ENCODE measurements around the gene KCMF1. TPM values are rescaled to one million over a fixed set of nuclear protein-coding genes. Genes with fewer than 3 reads are reported as not detected.

The KCMF1 gene
- polyA plus RNA-seq, 1 donor (not counting 4 experiments of a cell fraction or from before 2014, with no cell fraction given) = 111 TPM

- no peak for TF ChIP-seq EZH2 (IDR thresholded peaks at IDR 0.05; ENCODE audit: low read length)
- TF ChIP-seq, protein P1, sequence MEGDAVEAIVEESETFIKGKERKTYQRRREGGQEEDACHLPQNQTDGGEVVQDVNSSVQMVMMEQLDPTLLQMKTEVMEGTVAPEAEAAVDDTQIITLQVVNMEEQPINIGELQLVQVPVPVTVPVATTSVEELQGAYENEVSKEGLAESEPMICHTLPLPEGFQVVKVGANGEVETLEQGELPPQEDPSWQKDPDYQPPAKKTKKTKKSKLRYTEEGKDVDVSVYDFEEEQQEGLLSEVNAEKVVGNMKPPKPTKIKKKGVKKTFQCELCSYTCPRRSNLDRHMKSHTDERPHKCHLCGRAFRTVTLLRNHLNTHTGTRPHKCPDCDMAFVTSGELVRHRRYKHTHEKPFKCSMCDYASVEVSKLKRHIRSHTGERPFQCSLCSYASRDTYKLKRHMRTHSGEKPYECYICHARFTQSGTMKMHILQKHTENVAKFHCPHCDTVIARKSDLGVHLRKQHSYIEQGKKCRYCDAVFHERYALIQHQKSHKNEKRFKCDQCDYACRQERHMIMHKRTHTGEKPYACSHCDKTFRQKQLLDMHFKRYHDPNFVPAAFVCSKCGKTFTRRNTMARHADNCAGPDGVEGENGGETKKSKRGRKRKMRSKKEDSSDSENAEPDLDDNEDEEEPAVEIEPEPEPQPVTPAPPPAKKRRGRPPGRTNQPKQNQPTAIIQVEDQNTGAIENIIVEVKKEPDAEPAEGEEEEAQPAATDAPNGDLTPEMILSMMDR (optimal IDR thresholded peaks at IDR 0.05 in 1 of 3, IDR thresholded peaks at IDR 0.05 in 1 of 3, conservative IDR thresholded peaks at IDR 0.05 in 1 of 3; ENCODE audit: extremely low read depth in 1 of 3, insufficient read depth in 2 of 3, low read length in 3 of 3) = no peak
- Histone ChIP-seq H3K4me2 (ENCODE audit: control insufficient read depth, extremely low read depth, insufficient read depth, low read depth, low read length) (no peak overlapping the region), H3K4me3 (ENCODE audit: control insufficient read depth in 2 of 3, extremely low read depth in 1 of 3, insufficient read depth in 2 of 3, low read depth in 1 of 3, low read length in 3 of 3) (no peak overlapping the region), H4K20me1 (ENCODE audit: control insufficient read depth, extremely low read depth, insufficient read depth, low read length) (no peaks in the 10 kb centered on the region), H3K9ac (ENCODE audit: control insufficient read depth, extremely low read depth, insufficient read depth, low read length) (no peak overlapping the region), H2AFZ (ENCODE audit: control insufficient read depth, low read length) (no peak overlapping the region), H3K27ac (ENCODE audit: control insufficient read depth, insufficient read depth, low read length) (peak overlapping the region; percentile 2), H3K36me3 (ENCODE audit: control insufficient read depth in 2 of 2, extremely low read depth in 1 of 2, insufficient read depth in 2 of 2, low read length in 2 of 2) (peaks cover 11 to 17% of the 10 kb centered on the region in 2 experiments), H3K9me3 (ENCODE audit: control insufficient read depth, low read depth, low read length) (no peaks in the 10 kb centered on the region), H3K9me1 (ENCODE audit: control insufficient read depth, extremely low read depth, insufficient read depth, low read length) (no peaks in the 10 kb centered on the region), H3K27me3 (ENCODE audit: control insufficient read depth, extremely low read depth, insufficient read depth, low read length) (no peaks in the 10 kb centered on the region), H3K4me1 (ENCODE audit: control insufficient read depth, extremely low read depth, insufficient read depth, low read length) (peaks cover 14% of the 10 kb centered on the region), H3K79me2 (ENCODE audit: control insufficient read depth, insufficient read depth, low read length) (no peaks in the 10 kb centered on the region)
- FAIRE-seq (peak; percentile 46), DNase-seq (ENCODE audit: low read depth, low spot score) (peak; percentile 2)
- dilution Hi-C loops (cut with MboI; ENCODE audit: extremely low pct_ligation_motif_present, low sequenced_read_pairs) = no loop called here
Observed at GRCh38 chr2:85053802-85054201, 82.8 kb downstream of the KCMF1 start.

DNA sequence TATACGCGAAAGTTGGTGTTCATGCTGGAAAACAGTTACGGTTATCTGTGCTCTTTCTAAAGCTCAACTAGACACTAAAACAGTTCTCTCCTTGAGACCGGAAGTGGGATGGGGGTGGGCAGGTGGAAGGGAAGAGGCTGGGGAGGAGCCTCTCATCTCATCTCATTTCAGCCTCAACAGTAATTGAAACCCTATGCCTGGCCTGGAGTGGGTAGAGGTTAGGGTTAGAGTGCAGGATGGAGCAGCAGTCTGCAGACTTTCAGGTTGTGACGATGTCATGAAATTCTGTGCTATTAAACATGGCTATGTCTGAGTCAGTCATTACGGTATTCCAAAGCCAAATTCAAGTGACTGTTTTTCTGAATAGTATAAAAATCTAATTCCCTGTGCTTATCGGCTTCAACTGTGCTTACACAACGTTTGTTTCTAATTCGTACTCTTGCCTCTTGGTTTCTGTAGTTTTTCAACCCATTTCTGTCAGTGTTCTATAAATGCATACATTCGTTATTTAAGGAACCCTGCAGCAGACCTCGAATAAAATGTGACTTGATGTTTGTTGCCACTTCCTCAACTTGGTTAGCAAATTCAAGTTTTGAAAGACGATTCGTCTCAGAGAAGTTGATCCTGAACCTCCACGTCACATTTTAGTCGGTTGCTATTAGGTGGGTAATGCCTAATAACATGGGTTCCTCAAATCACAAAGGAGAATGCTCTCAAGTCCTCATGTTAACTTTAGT lies 86.4 kb downstream of the KCMF1 start:
- dilution Hi-C loops (cut with MboI; ENCODE audit: extremely low pct_ligation_motif_present, low sequenced_read_pairs) = no loop called here
- Histone ChIP-seq H3K9me3 (ENCODE audit: control insufficient read depth, low read depth, low read length) (no peaks in the 10 kb centered on the region), H3K9ac (ENCODE audit: control insufficient read depth, extremely low read depth, insufficient read depth, low read length) (no peak overlapping the region), H3K4me1 (ENCODE audit: control insufficient read depth, extremely low read depth, insufficient read depth, low read length) (peaks cover 14% of the 10 kb centered on the region), H3K27ac (ENCODE audit: control insufficient read depth, insufficient read depth, low read length) (no peak overlapping the region), H4K20me1 (ENCODE audit: control insufficient read depth, extremely low read depth, insufficient read depth, low read length) (no peaks in the 10 kb centered on the region), H3K9me1 (ENCODE audit: control insufficient read depth, extremely low read depth, insufficient read depth, low read length) (no peaks in the 10 kb centered on the region), H3K36me3 (ENCODE audit: control insufficient read depth in 2 of 2, extremely low read depth in 1 of 2, insufficient read depth in 2 of 2, low read length in 2 of 2) (peaks cover 3 to 4% of the 10 kb centered on the region in 2 experiments), H3K4me2 (ENCODE audit: control insufficient read depth, extremely low read depth, insufficient read depth, low read depth, low read length) (no peak overlapping the region), H3K4me3 (ENCODE audit: control insufficient read depth in 2 of 3, extremely low read depth in 1 of 3, insufficient read depth in 2 of 3, low read depth in 1 of 3, low read length in 3 of 3) (no peak overlapping the region), H3K27me3 (ENCODE audit: control insufficient read depth, extremely low read depth, insufficient read depth, low read length) (no peaks in the 10 kb centered on the region), H2AFZ (ENCODE audit: control insufficient read depth, low read length) (no peak overlapping the region), H3K79me2 (ENCODE audit: control insufficient read depth, insufficient read depth, low read length) (no peaks in the 10 kb centered on the region)
- DNase-seq (ENCODE audit: low read depth, low spot score) = no peak
- FAIRE-seq = no peak
- TF ChIP-seq, protein P1 (optimal IDR thresholded peaks at IDR 0.05 in 1 of 3, IDR thresholded peaks at IDR 0.05 in 1 of 3, conservative IDR thresholded peaks at IDR 0.05 in 1 of 3; ENCODE audit: extremely low read depth in 1 of 3, insufficient read depth in 2 of 3, low read length in 3 of 3) = no peak
- TF ChIP-seq EZH2 (IDR thresholded peaks at IDR 0.05; ENCODE audit: low read length) = no peak
